HEK293 (cell line): Measurements from ENCODE around the gene KRT32.

Experiments
- CTCF ChIA-PET: fragments of 350-600 bp; formaldehyde crosslinking; extraction: SDS; loops from one replicate; lab custom pipeline; 2021; ENCODE audit warnings: antibody characterized with exemption; lab: Yijun Ruan, JAX
- POLR2A ChIA-PET: fragments of 300-600 bp; formaldehyde crosslinking; extraction: SDS; loops from one replicate; lab custom pipeline; 2020; ENCODE audit warnings: antibody characterized with exemption, inconsistent platforms; lab: Yijun Ruan, JAX
- H3K27ac ChIP-seq: fragments of 200-500 bp; sonication (Bioruptor generic); 2 replicates; pipeline ENCODE4 v1.5.1; 2014; ENCODE audit warnings: low read depth, low read length, control low read depth, inconsistent platforms; ENCODE audit errors: extremely low read depth
- H3K36me3 ChIP-seq, 2 experiments: fragments of 200-500 bp in 1 of 2; sonication (Bioruptor generic) in 1 of 2; 1 replicate in 1 of 2; 2 replicates in 1 of 2; pipeline ENCODE4 v1.5.1; 2014 to 2017; ENCODE audit warnings: inconsistent platforms in 2 of 2, low read length in 2 of 2; ENCODE audit not compliant: control insufficient read depth in 2 of 2, insufficient read depth in 1 of 2
- H3K4me1 ChIP-seq: fragments of 200-500 bp; sonication (Bioruptor generic); 2 replicates; pipeline ENCODE4 v1.5.1; 2014; ENCODE audit warnings: mild to moderate bottlenecking, low read length, inconsistent platforms; ENCODE audit not compliant: control insufficient read depth, insufficient read depth
- H3K4me3 ChIP-seq: 2 replicates; pipeline ENCODE4 v1.5.1; 2011; ENCODE audit warnings: low read depth, mild to moderate bottlenecking, control low read depth, low read length, moderate library complexity
- H3K9me3 ChIP-seq: fragments of 200-500 bp; sonication (Bioruptor generic); 2 replicates; pipeline ENCODE4 v1.5.1; 2014; ENCODE audit warnings: low read depth, low read length, inconsistent platforms; ENCODE audit not compliant: control insufficient read depth, insufficient read depth
- BCL11A ChIP-seq: fragments of 450-650 bp; formaldehyde crosslinking; IDR thresholded peaks from 2 replicates; pipeline ENCODE4 v1.5.1; 2016; ENCODE audit warnings: low read depth, missing biosample characterization, missing genetic modification characterization
- EGR2 ChIP-seq: fragments of 450-650 bp; formaldehyde crosslinking; IDR thresholded peaks from 2 replicates; pipeline ENCODE4 v1.5.1; 2016; ENCODE audit warnings: low read depth, missing biosample characterization, missing genetic modification characterization
- FEZF1 ChIP-seq: fragments of 450-650 bp; formaldehyde crosslinking; IDR thresholded peaks from 2 replicates; pipeline ENCODE4 v1.5.1; 2016; ENCODE audit warnings: missing biosample characterization, missing genetic modification characterization
- IKZF3 ChIP-seq: fragments of 450-650 bp; IDR thresholded peaks from 2 replicates; pipeline ENCODE4 v1.5.0; 2018; ENCODE audit warnings: missing biosample characterization, mild to moderate bottlenecking, missing genetic modification characterization, moderate library complexity
- KLF8 ChIP-seq: fragments of 450-650 bp; formaldehyde crosslinking; IDR thresholded peaks from 2 replicates; pipeline ENCODE4 v1.5.1; 2016; ENCODE audit warnings: missing biosample characterization, missing genetic modification characterization
- RBAK ChIP-seq: fragments of 450-650 bp; formaldehyde crosslinking; IDR thresholded peaks from 2 replicates; pipeline ENCODE4 v1.5.1; 2016; ENCODE audit warnings: missing biosample characterization, missing genetic modification characterization
- SP2 ChIP-seq: fragments of 450-650 bp; formaldehyde crosslinking; IDR thresholded peaks from 2 replicates; pipeline ENCODE4 v1.5.1; 2016; ENCODE audit warnings: missing biosample characterization, missing genetic modification characterization
- SP3 ChIP-seq: fragments of 450-650 bp; formaldehyde crosslinking; IDR thresholded peaks from 2 replicates; pipeline ENCODE4 v1.5.1; 2016; ENCODE audit warnings: missing biosample characterization, missing genetic modification characterization
- WT1 ChIP-seq: fragments of 450-650 bp; formaldehyde crosslinking; IDR thresholded peaks from 2 replicates; pipeline ENCODE4 v1.5.1; 2016; ENCODE audit warnings: missing biosample characterization, missing genetic modification characterization
- YY1 ChIP-seq: fragments of 450-650 bp; formaldehyde crosslinking; IDR thresholded peaks from 2 replicates; pipeline ENCODE4 v1.5.1; 2018; ENCODE audit warnings: missing biosample characterization, missing genetic modification characterization
- ZBTB48 ChIP-seq: fragments of 450-650 bp; formaldehyde crosslinking; IDR thresholded peaks from 2 replicates; pipeline ENCODE4 v1.5.1; 2016; ENCODE audit warnings: missing biosample characterization, missing genetic modification characterization
- ZNF121 ChIP-seq: fragments of 450-650 bp; formaldehyde crosslinking; IDR thresholded peaks from 2 replicates; pipeline ENCODE4 v1.5.1; 2016; ENCODE audit warnings: missing biosample characterization, missing genetic modification characterization
- ZNF132 ChIP-seq: fragments of 450-650 bp; formaldehyde crosslinking; IDR thresholded peaks from 2 replicates; pipeline ENCODE4 v1.5.1; 2017; ENCODE audit warnings: missing biosample characterization, missing genetic modification characterization, borderline replicate concordance
- ZNF16 ChIP-seq: fragments of 450-650 bp; formaldehyde crosslinking; IDR thresholded peaks from 2 replicates; pipeline ENCODE4 v1.5.1; 2016; ENCODE audit warnings: low read depth, missing biosample characterization, missing genetic modification characterization
- ZNF19 ChIP-seq: fragments of 450-650 bp; formaldehyde crosslinking; IDR thresholded peaks from 2 replicates; pipeline ENCODE4; 2016; ENCODE audit warnings: missing biosample characterization, missing genetic modification characterization, low read depth
- ZNF202 ChIP-seq: fragments of 450-650 bp; formaldehyde crosslinking; IDR thresholded peaks from 2 replicates; pipeline ENCODE4 v1.5.1; 2016; ENCODE audit warnings: missing biosample characterization, missing genetic modification characterization, borderline replicate concordance
- ZNF24 ChIP-seq: fragments of 450-650 bp; formaldehyde crosslinking; IDR thresholded peaks from 2 replicates; pipeline ENCODE4 v1.5.1; 2016; ENCODE audit warnings: missing biosample characterization, missing genetic modification characterization
- ZNF514 ChIP-seq: fragments of 450-650 bp; formaldehyde crosslinking; IDR thresholded peaks from 2 replicates; pipeline ENCODE4 v1.5.1; 2016; ENCODE audit warnings: missing biosample characterization, missing genetic modification characterization
- ZNF561 ChIP-seq: fragments of 450-650 bp; IDR thresholded peaks from 2 replicates; pipeline ENCODE4 v1.5.1; 2018; ENCODE audit warnings: missing biosample characterization, missing genetic modification characterization, borderline replicate concordance
- ZNF571 ChIP-seq: fragments of 450-650 bp; formaldehyde crosslinking; IDR thresholded peaks from 2 replicates; pipeline ENCODE4 v1.5.0; 2017; ENCODE audit warnings: missing biosample characterization, missing genetic modification characterization
- ZNF585B ChIP-seq: fragments of 450-650 bp; formaldehyde crosslinking; IDR thresholded peaks from 2 replicates; pipeline ENCODE4 v1.5.1; 2016; ENCODE audit warnings: missing biosample characterization, missing genetic modification characterization
- ZNF747 ChIP-seq: fragments of 450-650 bp; formaldehyde crosslinking; IDR thresholded peaks from 2 replicates; pipeline ENCODE4 v1.5.1; 2016; ENCODE audit warnings: missing biosample characterization, missing genetic modification characterization
- ZNF777 ChIP-seq: fragments of 450-650 bp; formaldehyde crosslinking; IDR thresholded peaks from 2 replicates; pipeline ENCODE4 v1.5.1; 2017; ENCODE audit warnings: missing biosample characterization, missing genetic modification characterization, borderline replicate concordance
- ZNF792 ChIP-seq: fragments of 450-650 bp; formaldehyde crosslinking; IDR thresholded peaks from 2 replicates; pipeline ENCODE4 v1.5.1; 2016; ENCODE audit warnings: missing biosample characterization, missing genetic modification characterization
- ZSCAN16 ChIP-seq: fragments of 450-650 bp; formaldehyde crosslinking; IDR thresholded peaks from 2 replicates; pipeline ENCODE4 v1.5.1; 2016; ENCODE audit warnings: missing biosample characterization, missing genetic modification characterization
- TF ChIP-seq, protein P1 (sequence below): fragments of 450-650 bp; formaldehyde crosslinking; IDR thresholded peaks from 2 replicates; pipeline ENCODE4 v1.5.1; 2016; ENCODE audit warnings: missing biosample characterization, missing genetic modification characterization
- TF ChIP-seq, protein P2 (sequence below): fragments of 450-650 bp; formaldehyde crosslinking; IDR thresholded peaks from 2 replicates; pipeline ENCODE4 v1.5.1; 2016; ENCODE audit warnings: missing biosample characterization, missing genetic modification characterization, low read depth
- TF ChIP-seq, protein P3 (sequence below): fragments of 450-650 bp; formaldehyde crosslinking; IDR thresholded peaks from 2 replicates; pipeline ENCODE4 v1.5.0; 2017; ENCODE audit warnings: missing biosample characterization, missing genetic modification characterization, borderline replicate concordance

KRT32 gene

DNA sequence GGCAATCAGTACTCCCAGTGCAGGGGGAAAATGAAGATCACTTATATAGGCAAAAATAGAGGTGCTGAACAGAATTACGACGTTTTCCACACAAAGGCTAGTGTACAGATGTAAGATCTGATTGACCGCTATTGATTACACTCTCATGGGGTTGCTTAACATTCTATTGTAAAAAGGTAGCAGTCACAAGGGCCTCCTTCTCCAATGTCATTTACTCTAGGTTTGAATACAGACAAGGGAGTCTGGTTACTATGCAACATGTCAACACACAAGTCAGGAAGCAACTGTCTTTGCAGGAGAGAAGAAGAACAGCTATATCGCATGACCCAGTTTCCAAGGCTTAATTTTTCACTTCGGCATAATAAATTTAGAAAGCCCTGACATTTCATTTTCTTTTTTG lies 50.7 kb downstream of the KRT32 start (continued):
- TF ChIP-seq, protein P1, sequence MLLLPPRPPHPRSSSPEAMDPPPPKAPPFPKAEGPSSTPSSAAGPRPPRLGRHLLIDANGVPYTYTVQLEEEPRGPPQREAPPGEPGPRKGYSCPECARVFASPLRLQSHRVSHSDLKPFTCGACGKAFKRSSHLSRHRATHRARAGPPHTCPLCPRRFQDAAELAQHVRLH (tag by site-specific recombination): no peak
- TF ChIP-seq WT1 (tag by site-specific recombination) (no peak), ZNF571 (tag by site-specific recombination) (no peak), ZNF561 (no peak), RBAK (tag by site-specific recombination) (no peak)

DNA sequence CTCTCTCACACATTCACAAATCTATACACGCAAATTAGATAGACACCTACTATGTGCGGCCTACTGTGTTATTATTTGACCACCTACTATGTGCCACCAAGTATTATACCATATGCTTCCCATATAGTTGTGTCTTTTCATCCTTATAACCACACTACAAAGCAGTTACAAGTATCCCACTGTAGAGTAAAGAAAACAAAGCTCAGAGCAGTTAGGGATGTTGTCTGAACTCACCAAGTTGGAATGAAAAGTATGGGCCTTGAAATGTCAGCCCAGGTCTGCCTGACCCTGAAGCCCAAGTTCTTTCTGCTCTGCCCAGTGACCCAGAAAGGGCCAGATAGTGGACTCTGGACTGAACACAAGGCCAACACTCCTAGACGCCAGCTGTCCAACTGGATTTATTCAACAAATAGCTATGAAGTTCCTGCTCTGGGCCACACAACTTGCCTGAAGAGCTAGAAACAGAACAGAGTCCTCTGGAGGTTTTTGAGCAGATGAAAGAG lies 51.3 kb downstream of the KRT32 start:
- no peaks in the 10 kb centered on the region for H3K36me3 ChIP-seq
- no peaks in the 10 kb centered on the region for H3K9me3 ChIP-seq
- no peak for TF ChIP-seq ZNF16
- TF ChIP-seq YY1 (tag by site-specific recombination): no peak
- TF ChIP-seq ZNF202: no peak
- no peak for TF ChIP-seq ZSCAN16 (tag by site-specific recombination)
- TF ChIP-seq IKZF3 (tag by site-specific recombination): no peak
- TF ChIP-seq BCL11A (tag by site-specific recombination): no peak
- no peak for TF ChIP-seq ZNF585B (tag by site-specific recombination)
- TF ChIP-seq ZNF747 (tag by site-specific recombination): no peak
- TF ChIP-seq ZNF132 (tag by site-specific recombination): no peak
- TF ChIP-seq ZNF121 (tag by site-specific recombination): no peak
- no peak for TF ChIP-seq ZNF514
- TF ChIP-seq EGR2 (tag by site-specific recombination): no peak
- TF ChIP-seq SP3 (tag by site-specific recombination): no peak
- no peak for TF ChIP-seq ZNF777 (tag by site-specific recombination)
- TF ChIP-seq, all 188 proteins: peak for 0
- ChIA-PET CTCF (interaction anchor here (0.6 to 2.5 kb wide), 7 partner anchors 8 to 694 kb away, joined by 3 to 7 read pairs (median 4); no protein-coding TSS in a partner anchor), POLR2A (no interaction called here)
- Histone ChIP-seq H3K4me1 (no peaks in the 10 kb centered on the region), H3K4me3 (no peak overlapping the region), H3K27ac (no peak overlapping the region)

DNA sequence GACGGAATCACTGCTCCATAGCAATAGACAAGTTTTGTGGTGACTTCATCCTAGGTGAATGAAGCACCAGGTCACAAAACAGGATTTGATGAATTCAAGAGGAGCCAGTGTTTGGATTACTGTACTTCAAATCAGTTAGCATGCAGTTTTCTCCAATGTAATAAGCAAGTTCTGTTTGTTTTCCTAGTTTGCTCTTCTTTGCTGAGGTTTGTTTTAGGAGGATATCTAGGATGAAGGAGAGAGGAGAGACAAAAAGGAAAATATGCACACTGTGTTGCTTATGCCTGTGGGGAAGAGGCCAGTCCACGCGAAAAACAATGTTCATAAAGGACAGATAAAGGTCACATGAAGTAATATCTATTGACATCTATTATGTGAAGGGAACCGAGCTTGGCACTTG lies 51.8 kb downstream of the KRT32 start:
- Histone ChIP-seq H3K4me3 (no peak overlapping the region), H3K36me3 (no peaks in the 10 kb centered on the region), H3K4me1 (no peaks in the 10 kb centered on the region), H3K27ac (no peak overlapping the region), H3K9me3 (no peaks in the 10 kb centered on the region)
- POLR2A ChIA-PET: no interaction called here
- CTCF ChIA-PET: interaction anchor here (0.6 to 1.6 kb wide), 5 partner anchors 10 to 694 kb away, joined by 3 to 5 read pairs (median 4); no protein-coding TSS in a partner anchor
- no peak for TF ChIP-seq ZNF19 (tag by site-specific recombination)
- no peak for TF ChIP-seq ZNF121 (tag by site-specific recombination)
- TF ChIP-seq FEZF1 (tag by site-specific recombination): no peak
- no peak for TF ChIP-seq SP2 (tag by site-specific recombination)
- no peak for TF ChIP-seq KLF8 (tag by site-specific recombination)
- TF ChIP-seq, protein P2, sequence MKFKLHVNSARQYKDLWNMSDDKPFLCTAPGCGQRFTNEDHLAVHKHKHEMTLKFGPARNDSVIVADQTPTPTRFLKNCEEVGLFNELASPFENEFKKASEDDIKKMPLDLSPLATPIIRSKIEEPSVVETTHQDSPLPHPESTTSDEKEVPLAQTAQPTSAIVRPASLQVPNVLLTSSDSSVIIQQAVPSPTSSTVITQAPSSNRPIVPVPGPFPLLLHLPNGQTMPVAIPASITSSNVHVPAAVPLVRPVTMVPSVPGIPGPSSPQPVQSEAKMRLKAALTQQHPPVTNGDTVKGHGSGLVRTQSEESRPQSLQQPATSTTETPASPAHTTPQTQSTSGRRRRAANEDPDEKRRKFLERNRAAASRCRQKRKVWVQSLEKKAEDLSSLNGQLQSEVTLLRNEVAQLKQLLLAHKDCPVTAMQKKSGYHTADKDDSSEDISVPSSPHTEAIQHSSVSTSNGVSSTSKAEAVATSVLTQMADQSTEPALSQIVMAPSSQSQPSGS (tag by site-specific recombination): no peak
- TF ChIP-seq ZNF24 (tag by site-specific recombination): no peak
- TF ChIP-seq, protein P3, sequence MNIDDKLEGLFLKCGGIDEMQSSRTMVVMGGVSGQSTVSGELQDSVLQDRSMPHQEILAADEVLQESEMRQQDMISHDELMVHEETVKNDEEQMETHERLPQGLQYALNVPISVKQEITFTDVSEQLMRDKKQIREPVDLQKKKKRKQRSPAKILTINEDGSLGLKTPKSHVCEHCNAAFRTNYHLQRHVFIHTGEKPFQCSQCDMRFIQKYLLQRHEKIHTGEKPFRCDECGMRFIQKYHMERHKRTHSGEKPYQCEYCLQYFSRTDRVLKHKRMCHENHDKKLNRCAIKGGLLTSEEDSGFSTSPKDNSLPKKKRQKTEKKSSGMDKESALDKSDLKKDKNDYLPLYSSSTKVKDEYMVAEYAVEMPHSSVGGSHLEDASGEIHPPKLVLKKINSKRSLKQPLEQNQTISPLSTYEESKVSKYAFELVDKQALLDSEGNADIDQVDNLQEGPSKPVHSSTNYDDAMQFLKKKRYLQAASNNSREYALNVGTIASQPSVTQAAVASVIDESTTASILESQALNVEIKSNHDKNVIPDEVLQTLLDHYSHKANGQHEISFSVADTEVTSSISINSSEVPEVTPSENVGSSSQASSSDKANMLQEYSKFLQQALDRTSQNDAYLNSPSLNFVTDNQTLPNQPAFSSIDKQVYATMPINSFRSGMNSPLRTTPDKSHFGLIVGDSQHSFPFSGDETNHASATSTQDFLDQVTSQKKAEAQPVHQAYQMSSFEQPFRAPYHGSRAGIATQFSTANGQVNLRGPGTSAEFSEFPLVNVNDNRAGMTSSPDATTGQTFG (tag by site-specific recombination): no peak
- TF ChIP-seq ZBTB48: no peak
- no peak for TF ChIP-seq ZNF792 (tag by site-specific recombination)
